Measurements from ENCODE around the gene CA11.
"Not testable (repeated sequence)": the region's sequence is repeated elsewhere in the genome, so short reads cannot be mapped to it uniquely, and the experiment has no call there.

The CA11 gene

GRCh38 chr19:48669903-48670668 lies 24.1 kb upstream of the CA11 start:
- no peak for DNase-seq (ENCODE audit: low read depth)

- no peak for DNase-seq (ENCODE audit: low read depth)
Measured at GRCh38 chr19:48668761-48669160, 22.8 kb upstream of the CA11 start.

GRCh38 chr19:48668332-48668731 lies 22.3 kb upstream of the CA11 start:
- DNase-seq (ENCODE audit: low read depth) = no peak

GRCh38 chr19:48665786-48666185 lies 19.8 kb upstream of the CA11 start:
- DNase-seq (ENCODE audit: low read depth) = no peak

GRCh38 chr19:48664476-48664875 lies 18.5 kb upstream of the CA11 start:
- DNase-seq (ENCODE audit: low read depth) = no peak

GRCh38 chr19:48663667-48664066 lies 17.7 kb upstream of the CA11 start:
- DNase-seq (ENCODE audit: low read depth) = no peak

GRCh38 chr19:48661711-48662090 lies 15.7 kb upstream of the CA11 start:
- DNase-seq (ENCODE audit: low read depth) = no peak

- DNase-seq (ENCODE audit: low read depth) = peak; percentile 64
Measured at GRCh38 chr19:48660852-48661710, 15.1 kb upstream of the CA11 start.

- no peak for DNase-seq (ENCODE audit: low read depth)
Measured at GRCh38 chr19:48659768-48660167, 13.8 kb upstream of the CA11 start.

GRCh38 chr19:48658483-48658882 lies 12.5 kb upstream of the CA11 start:
- no peak for DNase-seq (ENCODE audit: low read depth)

GRCh38 chr19:48657828-48658227 lies 11.8 kb upstream of the CA11 start:
- DNase-seq (ENCODE audit: low read depth) = not testable (repeated sequence)

- no peak for DNase-seq (ENCODE audit: low read depth)
Measured at GRCh38 chr19:48656840-48657474, 11.0 kb upstream of the CA11 start.

- no peak for DNase-seq (ENCODE audit: low read depth)
Measured at GRCh38 chr19:48654299-48655059, 8.5 kb upstream of the CA11 start.

GRCh38 chr19:48651683-48652048 lies 5.7 kb upstream of the CA11 start:
- no peak for DNase-seq (ENCODE audit: low read depth)

- no peak for DNase-seq (ENCODE audit: low read depth)
Measured at GRCh38 chr19:48650974-48651682, 5.1 kb upstream of the CA11 start.

- no peak for DNase-seq (ENCODE audit: low read depth)
Measured at GRCh38 chr19:48648134-48648533, 2.1 kb upstream of the CA11 start.

- DNase-seq (ENCODE audit: low read depth) = no peak
Measured at GRCh38 chr19:48646722-48647216, 782 bp upstream of the CA11 start.

GRCh38 chr19:48645620-48646000 lies 377 bp downstream of the CA11 start:
- DNase-seq (ENCODE audit: low read depth) = no peak

GRCh38 chr19:48644839-48645619 lies 958 bp downstream of the CA11 start:
- DNase-seq (ENCODE audit: low read depth) = peak; percentile 58

GRCh38 chr19:48644355-48644754 lies 1.6 kb downstream of the CA11 start:
- no peak for DNase-seq (ENCODE audit: low read depth)

GRCh38 chr19:48642862-48643261 lies 3.1 kb downstream of the CA11 start:
- no peak for DNase-seq (ENCODE audit: low read depth)

Measured in activated gamma-delta T cell treated with anti-CD3 and anti-CD28 coated beads, Interleukin-2, amount 50 U/mL, for 16 hours (primary cell).